H9 (cell line): ENCODE data around the gene VWA8. TPM values are rescaled to one million over a fixed set of nuclear protein-coding genes. Genes with fewer than 3 reads are reported as not detected.

Source experiments
- DNase-seq: peaks from one replicate; pipeline ENCODE4 v3.0.0-alpha.2; 2017
- H2AFZ ChIP-seq: one replicate; pipeline ENCODE4 v1.6.1; 2013; ENCODE audit warnings: mild to moderate bottlenecking, low read length, control low read depth, moderate library complexity
- H2AK5ac ChIP-seq: 2 replicates; pipeline ENCODE4 v1.6.1; 2013; ENCODE audit warnings: low read length, control low read depth, mixed read lengths; ENCODE audit not compliant: insufficient read length
- H2BK120ac ChIP-seq: one replicate; pipeline ENCODE4 v1.6.1; 2013; ENCODE audit warnings: low read depth, mild to moderate bottlenecking, low read length, control low read depth, inconsistent platforms; ENCODE audit not compliant: poor library complexity, severe bottlenecking
- H2BK12ac ChIP-seq: 2 replicates; pipeline ENCODE4 v1.6.1; 2013; ENCODE audit warnings: low read length, control low read depth, mixed read lengths, low read depth; ENCODE audit not compliant: insufficient read length
- H2BK15ac ChIP-seq: 2 replicates; pipeline ENCODE4 v1.6.1; 2013; ENCODE audit warnings: low read depth, low read length, control low read depth
- H2BK20ac ChIP-seq: one replicate; pipeline ENCODE4 v1.6.1; 2013; ENCODE audit warnings: low read depth, mild to moderate bottlenecking, low read length, control low read depth, inconsistent platforms; ENCODE audit not compliant: poor library complexity, severe bottlenecking
- H2BK5ac ChIP-seq: 2 replicates; pipeline ENCODE4 v1.6.1; 2013; ENCODE audit warnings: low read length, control low read depth, mixed read lengths; ENCODE audit not compliant: insufficient read length
- H3K14ac ChIP-seq: 2 replicates; pipeline ENCODE4 v1.6.1; 2013; ENCODE audit warnings: low read length, control low read depth; ENCODE audit not compliant: insufficient read depth
- H3K18ac ChIP-seq: 2 replicates; pipeline ENCODE4 v1.6.1; 2013; ENCODE audit warnings: low read depth, mild to moderate bottlenecking, mixed read lengths, low read length, control low read depth; ENCODE audit not compliant: insufficient read length
- H3K23ac ChIP-seq: 2 replicates; pipeline ENCODE4 v1.6.1; 2013; ENCODE audit warnings: low read length, control low read depth, mixed read lengths, low read depth; ENCODE audit not compliant: insufficient read length
- H3K23me2 ChIP-seq: 2 replicates; pipeline ENCODE4 v1.6.1; 2013; ENCODE audit warnings: low read depth, mild to moderate bottlenecking, mixed read lengths, low read length, control low read depth; ENCODE audit not compliant: insufficient read length, poor library complexity, severe bottlenecking
- H3K27ac ChIP-seq: 2 replicates; pipeline ENCODE4 v1.5.1; 2013; ENCODE audit warnings: low read length, control low read depth, mixed read lengths, low read depth; ENCODE audit not compliant: insufficient read length
- H3K27me3 ChIP-seq: 2 replicates; pipeline ENCODE4 v1.6.1; 2013; ENCODE audit warnings: low read length, control low read depth, inconsistent platforms; ENCODE audit not compliant: insufficient read depth
- H3K4ac ChIP-seq: 2 replicates; pipeline ENCODE4 v1.6.1; 2013; ENCODE audit warnings: low read depth, mild to moderate bottlenecking, control low read depth, inconsistent platforms, low read length, moderate library complexity
- H3K4me1 ChIP-seq: 2 replicates; pipeline ENCODE4 v1.6.1; 2013; ENCODE audit warnings: low read length, control low read depth, inconsistent platforms; ENCODE audit not compliant: insufficient read depth
- H3K4me2 ChIP-seq: 2 replicates; pipeline ENCODE4 v1.6.1; 2013; ENCODE audit warnings: low read length, control low read depth, mixed read lengths; ENCODE audit not compliant: insufficient read length, insufficient read depth
- H3K56ac ChIP-seq: 2 replicates; pipeline ENCODE4 v1.6.1; 2013; ENCODE audit warnings: low read depth, mild to moderate bottlenecking, mixed read lengths, low read length, control low read depth; ENCODE audit not compliant: insufficient read length
- H3K79me1 ChIP-seq: 2 replicates; pipeline ENCODE4 v1.6.1; 2013; ENCODE audit warnings: low read depth, mild to moderate bottlenecking, moderate library complexity, low read length, control low read depth, inconsistent platforms; ENCODE audit not compliant: insufficient read depth, poor library complexity, severe bottlenecking
- H3K79me2 ChIP-seq: 2 replicates; pipeline ENCODE4 v1.6.1; 2013; ENCODE audit warnings: low read length, control low read depth, inconsistent platforms; ENCODE audit not compliant: insufficient read depth
- H3K9ac ChIP-seq: 2 replicates; pipeline ENCODE4 v1.6.1; 2013; ENCODE audit warnings: low read length, control low read depth, mixed read lengths; ENCODE audit not compliant: insufficient read length; ENCODE audit errors: extremely low read depth
- H3K9me3 ChIP-seq: one replicate; pipeline ENCODE4 v1.6.1; 2013; ENCODE audit warnings: low read depth, low read length, inconsistent platforms; ENCODE audit not compliant: control insufficient read depth
- H3T11ph ChIP-seq: one replicate; pipeline ENCODE4 v1.6.1; 2013; ENCODE audit warnings: mild to moderate bottlenecking, low read length, control low read depth, inconsistent platforms
- H4K20me1 ChIP-seq: one replicate; pipeline ENCODE4 v1.6.1; 2013; ENCODE audit not compliant: control insufficient read depth, insufficient read length, insufficient read depth
- H4K5ac ChIP-seq: 2 replicates; pipeline ENCODE4 v1.6.1; 2013; ENCODE audit warnings: low read depth, mild to moderate bottlenecking, mixed read lengths, low read length, control low read depth; ENCODE audit not compliant: insufficient read length
- H4K8ac ChIP-seq: replicated peaks from 2 replicates; pipeline ENCODE4 v1.6.1; 2013; ENCODE audit warnings: low read length, control low read depth, mixed read lengths, low read depth; ENCODE audit not compliant: insufficient read length
- H4K91ac ChIP-seq: 2 replicates; pipeline ENCODE4 v1.6.1; 2013; ENCODE audit warnings: low read depth, mild to moderate bottlenecking, moderate library complexity, mixed read lengths, low read length, control low read depth; ENCODE audit not compliant: insufficient read length
- H3K27ac Mint-ChIP-seq, 3 experiments: 2 replicates in 2 of 3; 3 replicates in 1 of 3; pipeline ENCODE4 v1.8.0; 2020 to 2021; ENCODE audit warnings: mixed read lengths in 3 of 3, mild to moderate bottlenecking in 1 of 3, moderate library complexity in 1 of 3
- H3K27me3 Mint-ChIP-seq: 2 replicates; pipeline ENCODE4 v1.8.0; 2021; ENCODE audit warnings: low read depth, mild to moderate bottlenecking, moderate library complexity, mixed read lengths
- H3K36me3 Mint-ChIP-seq, 3 experiments: 2 replicates in 2 of 3; 3 replicates in 1 of 3; pipeline ENCODE4 v1.8.0; 2020 to 2021; ENCODE audit warnings: low read depth in 3 of 3, mixed read lengths in 3 of 3; ENCODE audit not compliant: insufficient read depth in 1 of 3
- H3K4me1 Mint-ChIP-seq, 2 experiments: 2 replicates each; pipeline ENCODE4 v1.8.0; 2020; ENCODE audit warnings: mixed read lengths in 2 of 2
- H3K4me3 Mint-ChIP-seq, 2 experiments: 2 replicates in 1 of 2; 3 replicates in 1 of 2; pipeline ENCODE4 v1.8.0; 2020 to 2021; ENCODE audit warnings: mild to moderate bottlenecking in 2 of 2, mixed read lengths in 2 of 2, moderate library complexity in 1 of 2
- H3K9me3 Mint-ChIP-seq, 2 experiments: 2 replicates in 1 of 2; 3 replicates in 1 of 2; pipeline ENCODE4 v1.8.0; 2020; ENCODE audit warnings: mild to moderate bottlenecking in 2 of 2, mixed read lengths in 2 of 2, moderate library complexity in 1 of 2
- WGBS: extraction: QIAGEN DNeasy Blood & Tissue Kit; methylation state at CpG from one replicate; pipeline ENCODE4 v1.1.7; 2013; ENCODE audit warnings: missing lambda C conversion rate, low lambda C conversion rate, mixed read lengths; ENCODE audit not compliant: insufficient read length; ENCODE audit errors: extremely low coverage; 5-methylcytosine and 5-hydroxymethylcytosine counted together
- total RNA-seq: library from RNA; stranded (reverse); gene quantifications from 2 replicates; pipeline ENCODE4 v1.2.1, GENCODE V29; 2021
- TF ChIP-seq, protein P1 (sequence below): fragments of 200-600 bp; sonication (generic); conservative IDR thresholded peaks from 3 replicates; pipeline ENCODE4 v1.8.0; 2021; ENCODE audit warnings: antibody characterized with exemption, mild to moderate bottlenecking

VWA8 gene
- total RNA-seq, 1 experiment from 2014 or later, result 17.4 TPM

DNA sequence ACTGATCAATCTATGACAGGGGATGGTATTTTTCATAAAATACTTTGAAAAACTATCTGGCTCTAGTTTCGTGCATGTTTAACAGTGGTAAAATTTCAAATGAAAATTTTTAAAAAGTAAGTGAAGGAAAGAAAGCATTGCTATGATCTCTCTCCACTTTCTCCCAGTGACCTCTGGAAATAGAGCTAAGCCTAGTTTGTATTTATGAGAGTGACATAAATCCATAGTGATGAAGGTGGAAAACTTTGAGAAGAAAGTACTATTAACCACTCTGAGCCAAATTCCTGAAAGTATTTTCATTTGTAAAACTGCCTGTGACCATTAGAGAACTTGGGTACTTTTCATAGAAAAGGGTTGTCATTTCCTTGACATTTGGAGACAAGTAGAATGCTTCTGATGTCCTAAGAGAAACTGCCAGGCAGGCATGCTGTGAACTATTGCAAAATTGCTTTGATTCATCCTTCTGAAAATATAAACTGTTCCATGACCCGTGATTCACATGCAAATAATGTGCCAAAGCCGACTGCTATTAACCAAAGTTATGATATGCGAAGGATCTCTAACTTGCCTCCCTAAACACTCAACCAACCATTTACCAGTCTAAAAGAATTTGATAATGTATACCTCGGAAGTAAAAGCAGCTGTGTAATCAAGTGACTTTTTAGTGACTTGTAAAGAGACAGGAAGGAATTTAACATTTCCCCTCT, 133.2 kb downstream of the VWA8 start:
- no peak overlapping the region for H3K4me3 Mint-ChIP-seq
- no peak for DNase-seq
- H3K4ac ChIP-seq, result no peak overlapping the region
- no peaks in the 10 kb centered on the region for H3K27me3 Mint-ChIP-seq
- no peaks in the 10 kb centered on the region for H3K4me1 Mint-ChIP-seq
- H3K23ac ChIP-seq, result no peak overlapping the region
- peaks cover 6 to 8% (median 6%) of the 10 kb centered on the region in 3 experiments; a peak in 5 of 7 replicates for H3K36me3 Mint-ChIP-seq
- no peak overlapping the region for H4K91ac ChIP-seq
- H2AK5ac ChIP-seq, result no peak overlapping the region
- no CpG with 5 or more reads among the region's 5 CpGs for WGBS
- TF ChIP-seq, protein P1, sequence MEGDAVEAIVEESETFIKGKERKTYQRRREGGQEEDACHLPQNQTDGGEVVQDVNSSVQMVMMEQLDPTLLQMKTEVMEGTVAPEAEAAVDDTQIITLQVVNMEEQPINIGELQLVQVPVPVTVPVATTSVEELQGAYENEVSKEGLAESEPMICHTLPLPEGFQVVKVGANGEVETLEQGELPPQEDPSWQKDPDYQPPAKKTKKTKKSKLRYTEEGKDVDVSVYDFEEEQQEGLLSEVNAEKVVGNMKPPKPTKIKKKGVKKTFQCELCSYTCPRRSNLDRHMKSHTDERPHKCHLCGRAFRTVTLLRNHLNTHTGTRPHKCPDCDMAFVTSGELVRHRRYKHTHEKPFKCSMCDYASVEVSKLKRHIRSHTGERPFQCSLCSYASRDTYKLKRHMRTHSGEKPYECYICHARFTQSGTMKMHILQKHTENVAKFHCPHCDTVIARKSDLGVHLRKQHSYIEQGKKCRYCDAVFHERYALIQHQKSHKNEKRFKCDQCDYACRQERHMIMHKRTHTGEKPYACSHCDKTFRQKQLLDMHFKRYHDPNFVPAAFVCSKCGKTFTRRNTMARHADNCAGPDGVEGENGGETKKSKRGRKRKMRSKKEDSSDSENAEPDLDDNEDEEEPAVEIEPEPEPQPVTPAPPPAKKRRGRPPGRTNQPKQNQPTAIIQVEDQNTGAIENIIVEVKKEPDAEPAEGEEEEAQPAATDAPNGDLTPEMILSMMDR, result no peak
- H3K79me1 ChIP-seq, result no peaks in the 10 kb centered on the region
- no peaks in the 10 kb centered on the region for H3K23me2 ChIP-seq
- no peak overlapping the region for H2AFZ ChIP-seq
- no peak overlapping the region for H3K4me2 ChIP-seq
- no peak overlapping the region for H4K8ac ChIP-seq
- H2BK15ac ChIP-seq, result no peak overlapping the region
- no peaks in the 10 kb centered on the region for H3K4me1 ChIP-seq
- no peaks in the 10 kb centered on the region for H4K20me1 ChIP-seq
- no peak overlapping the region for H3K27ac ChIP-seq
- no peak overlapping the region for H3K56ac ChIP-seq
- H3K27ac Mint-ChIP-seq, result no peak overlapping the region; a peak in 1 of 7 replicates
- no peaks in the 10 kb centered on the region for H3K79me2 ChIP-seq
- H3K9me3 Mint-ChIP-seq, result no peaks in the 10 kb centered on the region
- H2BK20ac ChIP-seq, result no peak overlapping the region
- no peak overlapping the region for H3K9ac ChIP-seq
- H2BK120ac ChIP-seq, result no peak overlapping the region
- no peak overlapping the region for H4K5ac ChIP-seq
- H2BK5ac ChIP-seq, result no peak overlapping the region
- no peak overlapping the region for H3K18ac ChIP-seq
- H3K14ac ChIP-seq, result no peak overlapping the region
- H2BK12ac ChIP-seq, result no peak overlapping the region
- H3T11ph ChIP-seq, result no peak overlapping the region
- no peaks in the 10 kb centered on the region for H3K27me3 ChIP-seq
- no peaks in the 10 kb centered on the region for H3K9me3 ChIP-seq
